NCI-H1436 treated with DMSO at 0.1 percent for 48 hours (cell line): ENCODE measurements around the gene SLC4A1AP.

Experiments
- DNase-seq: peaks from one replicate; lab custom pipeline; 2025; lab: John Stamatoyannopoulos, UW

SLC4A1AP gene

GRCh38 chr2:27703638-27704341 lies 40.1 kb downstream of the SLC4A1AP start:
- DNase-seq, result no peak

- DNase-seq, result no peak
Observed at GRCh38 chr2:27704342-27704876, 40.7 kb downstream of the SLC4A1AP start.

- DNase-seq, result no peak
Observed at GRCh38 chr2:27705851-27706622, 42.3 kb downstream of the SLC4A1AP start.

- no peak for DNase-seq
Observed at GRCh38 chr2:27707462-27708256, 44.0 kb downstream of the SLC4A1AP start.

- no peak for DNase-seq
Observed at GRCh38 chr2:27708257-27708654, 44.6 kb downstream of the SLC4A1AP start.

DNA sequence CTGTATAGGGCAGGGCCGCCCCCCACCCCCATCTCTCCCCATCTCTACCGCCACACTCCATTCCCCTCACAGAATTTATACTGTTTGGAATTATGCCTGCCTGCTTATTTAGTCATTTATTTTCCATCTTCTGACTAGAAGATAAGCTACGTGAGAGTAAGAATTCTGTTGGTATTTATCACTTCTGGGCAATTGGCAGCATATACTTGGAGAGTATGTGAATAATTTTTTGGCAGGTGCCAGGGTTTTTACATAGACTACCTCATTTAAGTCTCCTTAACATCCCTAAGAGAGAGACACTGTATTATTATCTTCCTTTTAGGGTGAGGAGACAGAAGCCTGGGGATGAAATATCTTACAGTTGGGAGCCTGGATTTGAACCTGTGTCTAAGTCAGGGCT lies 45.0 kb downstream of the SLC4A1AP start:
- no peak for DNase-seq

GRCh38 chr2:27709326-27709725 lies 45.6 kb downstream of the SLC4A1AP start:
- no peak for DNase-seq

- no peak for DNase-seq
Observed at GRCh38 chr2:27709960-27710575, 46.4 kb downstream of the SLC4A1AP start.

DNA sequence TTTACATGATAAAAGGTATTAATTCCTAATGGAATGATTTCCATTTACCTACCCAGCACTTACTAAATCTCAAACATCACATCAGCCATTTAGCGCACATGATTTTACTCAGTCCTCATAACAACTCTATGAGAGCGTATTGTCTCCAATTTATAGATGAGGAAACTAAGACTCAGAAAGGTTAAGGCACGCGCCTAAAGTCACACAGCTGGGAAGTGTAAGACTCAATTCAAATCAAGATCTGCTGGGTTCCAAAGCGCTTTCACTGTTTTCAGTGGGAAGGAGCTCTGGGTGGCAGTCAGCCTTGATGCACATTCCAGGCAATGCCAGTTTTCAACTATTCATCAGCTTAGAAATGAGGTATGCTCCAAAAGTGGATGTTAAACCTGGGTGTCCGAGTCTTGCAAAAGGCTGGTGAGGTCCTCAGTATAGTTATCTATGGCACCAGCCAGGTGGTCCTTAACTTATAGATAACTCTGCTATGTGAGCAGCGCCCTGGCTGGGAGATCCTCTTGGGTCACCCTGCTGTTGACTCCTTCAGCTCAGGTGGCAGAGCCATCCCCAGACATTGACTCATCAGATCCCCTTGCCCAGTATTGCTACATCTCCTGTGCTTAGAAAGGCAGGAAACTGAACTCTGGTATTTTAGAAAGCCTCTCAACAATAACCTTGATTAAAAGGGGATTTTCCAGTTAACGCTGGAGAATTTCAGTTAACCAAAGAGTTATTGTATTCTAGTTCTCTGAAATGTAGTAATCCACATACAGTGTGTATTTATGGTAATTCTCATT lies 47.1 kb downstream of the SLC4A1AP start:
- DNase-seq, result no peak

- no peak for DNase-seq
Observed at GRCh38 chr2:27711804-27712203, 48.1 kb downstream of the SLC4A1AP start.

- no peak for DNase-seq
Observed at GRCh38 chr2:27712522-27712921, 48.8 kb downstream of the SLC4A1AP start.

- DNase-seq, result no peak
Observed at GRCh38 chr2:27713201-27713600, 49.5 kb downstream of the SLC4A1AP start.

GRCh38 chr2:27714053-27714452 lies 50.4 kb downstream of the SLC4A1AP start:
- DNase-seq, result no peak

- no peak for DNase-seq
Observed at GRCh38 chr2:27714851-27715291, 51.2 kb downstream of the SLC4A1AP start.

GRCh38 chr2:27715318-27716210 lies 51.9 kb downstream of the SLC4A1AP start:
- DNase-seq, result no peak

DNA sequence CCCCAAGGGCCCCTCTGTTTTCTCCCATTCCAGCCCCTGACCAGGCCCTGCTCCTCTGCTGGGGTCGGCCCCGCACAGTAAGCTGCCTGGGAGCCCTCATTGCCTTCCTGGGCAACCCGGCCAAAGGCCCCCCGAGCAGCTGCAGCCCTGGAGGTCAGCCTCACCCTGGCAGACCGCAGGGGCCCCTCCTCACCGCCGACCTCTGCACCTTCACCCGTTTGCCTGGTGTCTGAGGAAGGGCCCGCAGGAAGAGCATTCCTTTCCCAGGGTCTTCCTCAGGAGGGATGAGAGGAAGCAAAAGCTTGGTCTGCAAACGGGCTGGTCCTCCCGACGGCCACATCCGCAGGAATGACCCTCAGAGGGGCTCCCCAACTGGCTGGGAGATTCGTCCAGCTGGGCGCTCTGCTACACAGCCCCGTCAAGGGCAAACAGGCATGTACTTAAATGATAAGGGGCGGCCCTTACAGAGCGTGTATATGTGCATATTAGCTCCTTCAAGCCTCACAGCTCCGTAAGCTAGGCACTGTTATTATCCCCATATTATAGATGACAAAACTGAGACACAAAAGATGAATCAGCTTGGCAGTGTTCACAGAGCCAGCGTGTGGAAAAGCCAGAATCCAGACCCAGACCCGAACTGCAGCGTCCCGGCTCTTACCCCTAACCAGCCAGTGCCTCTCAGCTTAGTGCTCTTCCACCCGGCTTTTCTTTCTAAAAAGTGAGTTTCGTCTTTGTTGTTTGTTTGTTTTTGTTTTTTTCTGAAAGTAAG lies 52.8 kb downstream of the SLC4A1AP start:
- no peak for DNase-seq

DNA sequence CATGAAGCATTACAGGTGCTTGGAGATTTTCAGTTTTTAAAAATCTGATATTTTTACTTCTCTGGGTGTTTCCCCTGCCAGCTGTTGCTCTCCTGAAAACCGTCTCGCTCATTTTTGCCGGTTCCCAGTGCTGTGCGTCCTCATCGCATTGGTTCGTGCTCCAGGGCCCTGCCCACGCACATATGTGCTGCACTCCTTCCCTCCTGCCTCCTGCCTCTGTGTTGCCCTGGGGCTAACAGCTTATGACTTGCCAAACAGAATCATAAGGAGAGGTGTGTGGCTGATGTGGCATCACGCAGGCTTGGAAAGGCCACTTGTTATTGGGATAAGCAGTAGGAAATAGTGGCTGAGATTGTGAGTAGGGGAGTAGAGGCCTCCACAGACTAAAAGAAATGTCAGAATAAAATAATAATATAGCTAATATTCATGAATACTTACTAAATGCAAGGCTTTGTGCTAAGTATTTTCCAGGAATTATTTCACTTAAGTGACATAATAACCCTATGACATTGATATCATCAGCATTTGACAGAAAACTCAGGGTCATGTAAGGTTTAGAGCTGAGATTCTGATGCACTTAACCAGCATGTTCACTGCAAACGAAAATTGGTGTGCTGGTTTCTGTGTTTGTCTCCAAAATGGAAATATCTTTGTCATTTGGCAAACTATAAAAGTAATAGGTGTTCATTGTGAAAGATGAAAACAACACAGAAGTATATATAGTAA lies 53.5 kb downstream of the SLC4A1AP start:
- DNase-seq, result no peak

DNA sequence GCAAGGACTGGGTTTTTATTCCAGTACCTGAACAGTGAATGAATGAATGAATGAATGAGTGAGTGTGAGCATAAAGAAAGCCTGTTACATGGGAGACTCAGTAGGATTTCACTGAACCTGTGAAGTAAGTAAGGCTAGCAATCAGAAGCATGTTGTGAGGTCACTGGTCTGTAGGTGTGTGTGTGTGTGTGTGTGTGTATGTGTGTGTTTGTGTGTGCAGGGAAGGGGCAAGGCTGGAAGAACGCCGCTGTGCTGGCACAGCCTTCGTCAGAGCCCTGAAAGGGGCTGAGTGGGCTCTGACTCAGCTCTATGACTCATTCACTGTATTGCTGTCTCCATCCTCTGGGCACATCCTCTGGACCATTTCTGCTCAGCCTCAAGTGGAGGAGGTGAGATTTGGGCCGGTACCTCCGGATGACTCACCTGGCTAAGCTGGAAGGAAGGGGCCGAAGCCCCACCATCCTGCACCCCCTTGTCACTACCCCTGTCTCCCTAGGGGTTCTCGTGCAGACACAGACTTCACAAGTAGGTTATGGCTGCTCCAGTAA lies 56.4 kb downstream of the SLC4A1AP start:
- no peak for DNase-seq
